Measurements from ENCODE around the gene PC.

- no peak for TF ChIP-seq ZBTB7A (IDR thresholded peaks at IDR 0.05; ENCODE audit: low read depth)
- TF ChIP-seq RAD21 (IDR thresholded peaks at IDR 0.05; ENCODE audit: low read depth): no peak
- no peak for TF ChIP-seq MAX (IDR thresholded peaks at IDR 0.05)
- TF ChIP-seq CEBPB (IDR thresholded peaks at IDR 0.05): no peak
- TF ChIP-seq EP300 (IDR thresholded peaks at IDR 0.05; ENCODE audit: borderline replicate concordance): no peak
- TF ChIP-seq, protein P1, sequence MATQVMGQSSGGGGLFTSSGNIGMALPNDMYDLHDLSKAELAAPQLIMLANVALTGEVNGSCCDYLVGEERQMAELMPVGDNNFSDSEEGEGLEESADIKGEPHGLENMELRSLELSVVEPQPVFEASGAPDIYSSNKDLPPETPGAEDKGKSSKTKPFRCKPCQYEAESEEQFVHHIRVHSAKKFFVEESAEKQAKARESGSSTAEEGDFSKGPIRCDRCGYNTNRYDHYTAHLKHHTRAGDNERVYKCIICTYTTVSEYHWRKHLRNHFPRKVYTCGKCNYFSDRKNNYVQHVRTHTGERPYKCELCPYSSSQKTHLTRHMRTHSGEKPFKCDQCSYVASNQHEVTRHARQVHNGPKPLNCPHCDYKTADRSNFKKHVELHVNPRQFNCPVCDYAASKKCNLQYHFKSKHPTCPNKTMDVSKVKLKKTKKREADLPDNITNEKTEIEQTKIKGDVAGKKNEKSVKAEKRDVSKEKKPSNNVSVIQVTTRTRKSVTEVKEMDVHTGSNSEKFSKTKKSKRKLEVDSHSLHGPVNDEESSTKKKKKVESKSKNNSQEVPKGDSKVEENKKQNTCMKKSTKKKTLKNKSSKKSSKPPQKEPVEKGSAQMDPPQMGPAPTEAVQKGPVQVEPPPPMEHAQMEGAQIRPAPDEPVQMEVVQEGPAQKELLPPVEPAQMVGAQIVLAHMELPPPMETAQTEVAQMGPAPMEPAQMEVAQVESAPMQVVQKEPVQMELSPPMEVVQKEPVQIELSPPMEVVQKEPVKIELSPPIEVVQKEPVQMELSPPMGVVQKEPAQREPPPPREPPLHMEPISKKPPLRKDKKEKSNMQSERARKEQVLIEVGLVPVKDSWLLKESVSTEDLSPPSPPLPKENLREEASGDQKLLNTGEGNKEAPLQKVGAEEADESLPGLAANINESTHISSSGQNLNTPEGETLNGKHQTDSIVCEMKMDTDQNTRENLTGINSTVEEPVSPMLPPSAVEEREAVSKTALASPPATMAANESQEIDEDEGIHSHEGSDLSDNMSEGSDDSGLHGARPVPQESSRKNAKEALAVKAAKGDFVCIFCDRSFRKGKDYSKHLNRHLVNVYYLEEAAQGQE (IDR thresholded peaks at IDR 0.05; ENCODE audit: low read depth): no peak
- no peak for TF ChIP-seq TCF12 (IDR thresholded peaks at IDR 0.05; ENCODE audit: low read depth)
- TF ChIP-seq TAF1 (IDR thresholded peaks at IDR 0.05; ENCODE audit: low read depth): no peak
- no peak for TF ChIP-seq EGR1 (IDR thresholded peaks at IDR 0.05)
- no peak for TF ChIP-seq YY1 (IDR thresholded peaks at IDR 0.05; ENCODE audit: low read depth)
Observed at GRCh38 chr11:66978229-66978628, 20.0 kb upstream of the PC start.

Measured in Ishikawa (cell line).